ENCODE results near the gene CRAMP1.
A peak's percentile ranks its signal among the peaks of the same experiment; 100 is the strongest.

Gene CRAMP1

GRCh38 chr16:1601489-1601888 lies 10.7 kb upstream of the CRAMP1 start:
- no peak for DNase-seq (ENCODE audit: low read depth)

GRCh38 chr16:1602285-1602684 lies 9.9 kb upstream of the CRAMP1 start:
- DNase-seq (ENCODE audit: low read depth): no peak

- DNase-seq (ENCODE audit: low read depth): no peak
Observed at GRCh38 chr16:1606774-1607173, 5.4 kb upstream of the CRAMP1 start.

- DNase-seq (ENCODE audit: low read depth): no peak
Observed at GRCh38 chr16:1607971-1608370, 4.2 kb upstream of the CRAMP1 start.

- peak; percentile 28 for DNase-seq (ENCODE audit: low read depth)
Observed at GRCh38 chr16:1610071-1610898, 1.9 kb upstream of the CRAMP1 start.

GRCh38 chr16:1610899-1611632 lies 1.1 kb upstream of the CRAMP1 start:
- no peak for DNase-seq (ENCODE audit: low read depth)

GRCh38 chr16:1613211-1613622 lies 1.1 kb downstream of the CRAMP1 start:
- DNase-seq (ENCODE audit: low read depth): no peak

GRCh38 chr16:1613728-1614455 lies 1.7 kb downstream of the CRAMP1 start:
- no peak for DNase-seq (ENCODE audit: low read depth)

GRCh38 chr16:1614456-1615102 lies 2.4 kb downstream of the CRAMP1 start:
- no peak for DNase-seq (ENCODE audit: low read depth)

- DNase-seq (ENCODE audit: low read depth): no peak
Observed at GRCh38 chr16:1615761-1616160, 3.6 kb downstream of the CRAMP1 start.

- no peak for DNase-seq (ENCODE audit: low read depth)
Observed at GRCh38 chr16:1619976-1620375, 7.8 kb downstream of the CRAMP1 start.

GRCh38 chr16:1620391-1620790 lies 8.2 kb downstream of the CRAMP1 start:
- no peak for DNase-seq (ENCODE audit: low read depth)

- no peak for DNase-seq (ENCODE audit: low read depth)
Observed at GRCh38 chr16:1621851-1622250, 9.7 kb downstream of the CRAMP1 start.

GRCh38 chr16:1626327-1626726 lies 14.2 kb downstream of the CRAMP1 start:
- DNase-seq (ENCODE audit: low read depth): no peak

- DNase-seq (ENCODE audit: low read depth): no peak
Observed at GRCh38 chr16:1626776-1627175, 14.6 kb downstream of the CRAMP1 start.

GRCh38 chr16:1630450-1631213 lies 18.5 kb downstream of the CRAMP1 start:
- no peak for DNase-seq (ENCODE audit: low read depth)

- DNase-seq (ENCODE audit: low read depth): no peak
Observed at GRCh38 chr16:1631230-1631629, 19.1 kb downstream of the CRAMP1 start.

GRCh38 chr16:1631931-1632637 lies 19.9 kb downstream of the CRAMP1 start:
- no peak for DNase-seq (ENCODE audit: low read depth)

GRCh38 chr16:1632638-1632970 lies 20.4 kb downstream of the CRAMP1 start:
- no peak for DNase-seq (ENCODE audit: low read depth)

- no peak for DNase-seq (ENCODE audit: low read depth)
Observed at GRCh38 chr16:1633310-1633709, 21.1 kb downstream of the CRAMP1 start.

- DNase-seq (ENCODE audit: low read depth): no peak
Observed at GRCh38 chr16:1634541-1634940, 22.4 kb downstream of the CRAMP1 start.
